ENCODE measurements around the gene CACNA2D3.

Gene CACNA2D3

DNA sequence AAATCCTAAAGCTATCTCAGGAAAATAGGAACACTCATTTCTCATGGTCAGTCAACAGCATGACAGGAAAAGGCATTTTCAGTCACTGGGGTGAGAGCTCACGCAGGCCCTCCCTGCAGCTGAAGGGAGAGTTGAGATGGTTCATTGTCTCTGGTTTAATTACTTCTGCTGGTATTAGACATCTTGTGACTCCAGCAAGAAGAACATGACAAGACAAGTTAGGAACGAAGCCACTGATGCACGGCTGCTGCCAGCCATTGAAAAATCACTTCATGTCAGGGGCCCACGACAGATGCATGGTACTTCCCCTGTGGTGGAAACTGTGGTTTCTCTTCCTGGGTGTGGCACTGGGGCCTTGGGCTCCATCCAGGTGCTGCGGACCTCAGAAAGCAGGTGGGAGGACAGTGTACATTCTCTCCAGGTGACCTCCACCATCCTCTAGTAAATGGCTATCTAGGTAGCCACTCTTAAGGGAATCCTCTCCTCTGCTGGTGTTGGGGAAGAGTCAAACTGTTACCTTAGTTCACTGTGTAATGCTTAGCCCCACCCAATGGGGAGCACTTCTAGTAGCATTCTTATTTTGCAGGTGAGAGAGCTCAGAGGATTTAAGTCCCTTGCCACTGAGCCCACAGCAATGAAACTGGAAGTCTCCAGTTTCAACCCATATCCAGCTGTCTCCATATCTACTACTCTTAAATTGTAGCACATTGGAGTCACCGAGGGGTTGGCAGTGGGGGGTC, 531.3 kb downstream of the CACNA2D3 start:
- in situ Hi-C loops (cut with HindIII; ENCODE audit: low sequenced_read_pairs): no loop called here

DNA sequence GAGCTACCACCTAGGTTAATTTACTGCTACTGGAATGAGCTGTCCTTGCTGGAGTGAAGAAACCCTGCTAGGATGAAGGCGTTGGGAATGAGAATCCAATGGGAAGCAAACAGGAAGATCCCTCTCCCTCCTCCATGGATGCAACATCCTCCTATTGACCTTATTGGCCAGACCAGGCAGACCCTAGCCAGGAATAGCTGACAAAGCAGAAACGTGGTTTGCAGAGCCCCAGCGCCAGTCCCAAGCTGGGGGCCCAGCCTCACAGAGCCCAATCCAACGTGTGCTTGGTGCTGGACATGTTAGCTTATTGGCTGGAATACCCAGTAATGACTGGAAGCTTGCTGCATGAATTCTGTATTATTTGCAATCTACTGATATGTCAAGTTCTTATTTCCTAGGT, 532.4 kb downstream of the CACNA2D3 start:
- in situ Hi-C loops (cut with HindIII; ENCODE audit: low sequenced_read_pairs): no loop called here

DNA sequence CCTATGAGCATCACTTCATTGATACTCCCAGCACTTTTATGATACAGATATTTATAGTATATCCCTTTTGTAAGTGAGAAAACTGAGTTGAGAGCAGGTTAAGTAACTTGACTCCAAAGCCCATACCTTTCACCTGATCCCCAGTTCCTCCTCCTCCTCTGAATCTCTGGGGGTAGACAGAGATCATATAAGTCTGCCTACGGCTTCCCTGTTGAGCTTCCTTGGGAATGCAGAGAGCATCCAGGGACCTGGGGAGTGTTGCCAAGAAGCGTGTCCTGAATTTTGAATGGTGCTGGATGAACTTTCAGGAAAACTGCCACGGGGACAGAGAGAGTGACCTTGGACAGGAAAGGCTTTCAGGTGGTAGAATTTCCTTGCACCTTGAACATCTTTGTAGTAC, 537.0 kb downstream of the CACNA2D3 start:
- in situ Hi-C loops (cut with HindIII; ENCODE audit: low sequenced_read_pairs): no loop called here

DNA sequence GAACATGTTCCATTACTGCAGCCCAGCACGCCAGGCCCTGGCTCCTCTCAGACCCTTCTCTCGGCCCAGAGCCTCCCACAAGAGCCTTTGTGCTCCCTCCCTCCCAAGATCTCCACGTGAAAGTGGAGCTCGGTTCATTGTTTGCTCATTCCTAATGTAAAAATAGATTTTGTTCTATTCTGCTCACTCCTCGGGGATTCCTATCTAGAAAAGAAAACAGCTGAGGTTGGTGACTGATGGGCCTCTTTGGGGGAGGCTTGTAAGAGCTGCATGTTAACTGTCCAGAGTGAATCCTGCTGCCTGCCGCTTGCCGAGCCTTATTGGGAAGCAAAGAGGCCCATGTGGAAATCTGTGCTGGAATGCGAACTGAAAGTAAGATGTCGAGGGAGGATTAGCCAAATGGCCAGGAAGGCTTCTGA, 538.4 kb downstream of the CACNA2D3 start:
- in situ Hi-C loops (cut with HindIII; ENCODE audit: low sequenced_read_pairs): no loop called here

DNA sequence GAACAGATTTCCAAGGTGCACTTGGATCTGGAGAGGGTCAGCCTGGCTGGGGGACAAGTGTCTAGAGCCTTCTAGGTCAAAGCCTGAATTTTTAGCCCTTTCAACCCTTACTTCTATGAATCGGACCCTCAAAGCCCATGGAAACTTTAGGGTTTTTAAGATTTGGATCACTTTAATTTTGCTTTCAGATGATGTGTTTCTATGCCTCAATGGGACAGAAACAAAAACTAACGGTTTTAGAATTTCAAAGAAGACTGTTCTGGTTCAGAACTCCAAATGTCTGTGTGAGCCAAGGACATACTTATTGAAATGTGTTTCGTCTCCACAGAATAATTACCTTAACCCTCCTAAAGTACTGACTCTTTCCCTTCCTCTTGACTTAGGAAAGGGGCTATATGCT, 538.8 kb downstream of the CACNA2D3 start:
- in situ Hi-C loops (cut with HindIII; ENCODE audit: low sequenced_read_pairs): no loop called here

DNA sequence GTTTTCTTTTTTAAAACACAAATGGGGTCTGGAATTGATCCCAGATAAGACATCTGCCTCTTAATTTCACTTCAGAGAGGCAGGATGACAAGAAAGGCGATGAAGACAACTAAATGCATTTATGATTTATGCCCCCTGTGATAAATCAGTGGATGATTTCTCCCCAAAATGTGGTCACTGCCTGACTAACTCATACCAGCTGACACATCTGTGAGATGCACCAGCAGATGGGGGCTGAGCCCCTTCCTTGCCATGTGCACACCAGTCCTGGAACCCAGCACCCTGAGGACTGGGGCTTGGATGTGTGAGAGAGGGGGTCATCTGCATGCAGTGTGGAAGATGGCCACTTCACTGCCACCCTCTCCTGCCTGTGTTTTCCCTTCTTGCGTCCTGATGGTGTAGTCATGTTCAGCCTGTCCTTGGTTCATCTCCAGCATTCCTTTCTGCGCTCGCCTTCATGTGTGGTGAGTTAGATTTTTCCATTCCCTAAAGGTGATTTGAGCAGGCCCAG, 541.2 kb downstream of the CACNA2D3 start:
- in situ Hi-C loops (cut with HindIII; ENCODE audit: low sequenced_read_pairs): no loop called here

DNA sequence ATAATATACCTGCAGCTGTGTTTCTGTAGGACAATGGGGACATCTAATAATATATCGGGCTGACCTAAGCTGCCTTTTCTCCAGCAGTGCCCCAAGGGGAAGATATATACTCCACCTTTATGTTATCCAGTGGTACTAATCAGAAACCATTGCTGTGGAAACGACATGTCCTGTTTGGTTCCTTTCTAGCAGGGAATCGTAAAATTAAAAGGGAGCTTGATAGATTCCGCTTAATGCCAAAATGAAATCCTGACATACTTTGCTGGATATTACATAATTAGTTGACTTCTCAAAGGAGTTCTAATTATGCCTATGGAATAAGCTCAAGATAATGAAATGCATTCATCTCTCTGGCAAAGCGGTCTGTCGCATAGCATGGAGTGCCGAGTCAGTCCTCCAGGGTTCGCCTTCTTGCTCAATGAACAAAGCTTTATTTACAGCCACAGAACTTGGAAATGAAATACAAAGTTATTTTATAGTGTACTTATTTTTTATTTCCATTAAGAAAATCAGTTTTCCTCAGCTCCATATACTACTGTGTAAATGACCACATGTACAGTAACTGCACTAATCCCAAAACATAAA, 542.8 kb downstream of the CACNA2D3 start:
- in situ Hi-C loops (cut with HindIII; ENCODE audit: low sequenced_read_pairs): no loop called here

DNA sequence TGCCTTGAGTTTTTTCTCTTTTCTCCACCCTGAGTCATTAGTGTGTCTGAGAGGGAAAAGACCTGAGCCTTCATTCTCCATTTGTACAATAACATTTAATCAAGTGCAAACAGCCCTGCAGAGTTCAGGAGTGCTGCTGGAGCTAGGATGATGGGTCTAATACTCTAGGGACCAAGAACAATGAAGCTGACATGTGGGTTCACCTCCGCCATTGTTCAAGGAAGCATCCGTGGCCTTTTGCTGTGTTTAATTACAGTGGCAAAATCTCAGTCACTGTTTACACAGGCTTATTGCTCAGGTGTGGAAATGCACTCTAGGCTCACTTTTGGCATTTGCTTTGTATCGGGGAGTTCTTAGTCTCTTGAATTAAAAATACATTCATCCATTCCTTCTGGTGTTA, 545.9 kb downstream of the CACNA2D3 start:
- in situ Hi-C loops (cut with HindIII; ENCODE audit: low sequenced_read_pairs): no loop called here

DNA sequence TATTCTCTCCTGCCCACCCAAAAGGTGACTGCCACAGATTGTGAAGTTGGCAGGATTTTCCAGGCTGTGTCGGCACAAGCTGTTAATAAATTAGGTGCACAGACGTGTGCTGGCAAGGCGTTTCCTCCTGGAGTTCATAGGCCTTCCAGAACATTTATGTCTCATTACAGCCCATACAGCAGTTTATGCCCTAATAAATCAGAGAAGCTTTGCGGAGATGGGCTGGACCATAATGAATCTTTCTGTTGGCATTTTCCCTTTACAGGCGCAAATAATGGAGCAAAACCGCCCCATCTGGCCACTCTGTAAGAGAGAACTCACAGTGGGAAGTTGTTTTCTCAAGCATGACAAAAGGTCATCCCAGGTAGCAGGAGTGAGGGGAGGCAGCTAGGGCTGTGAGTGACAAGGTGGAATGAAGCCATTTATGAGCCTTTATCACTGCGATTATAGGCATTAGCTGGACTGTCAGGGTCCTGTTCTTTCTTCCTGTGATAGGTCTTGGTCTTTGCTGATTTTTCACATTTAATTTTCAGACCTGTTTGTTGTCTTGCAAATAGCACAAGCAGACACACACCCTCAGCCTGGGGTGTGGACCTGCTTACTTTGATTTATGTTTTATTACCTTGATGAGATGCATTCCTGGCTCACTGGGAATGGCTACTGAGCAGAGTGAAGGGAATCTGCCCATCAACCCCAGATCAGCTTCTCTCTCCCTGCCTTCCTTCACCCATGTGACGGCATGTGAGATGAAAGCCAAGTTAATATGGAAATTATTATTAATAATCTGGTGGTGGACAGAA, 548.0 kb downstream of the CACNA2D3 start:
- in situ Hi-C loops (cut with HindIII; ENCODE audit: low sequenced_read_pairs): no loop called here

DNA sequence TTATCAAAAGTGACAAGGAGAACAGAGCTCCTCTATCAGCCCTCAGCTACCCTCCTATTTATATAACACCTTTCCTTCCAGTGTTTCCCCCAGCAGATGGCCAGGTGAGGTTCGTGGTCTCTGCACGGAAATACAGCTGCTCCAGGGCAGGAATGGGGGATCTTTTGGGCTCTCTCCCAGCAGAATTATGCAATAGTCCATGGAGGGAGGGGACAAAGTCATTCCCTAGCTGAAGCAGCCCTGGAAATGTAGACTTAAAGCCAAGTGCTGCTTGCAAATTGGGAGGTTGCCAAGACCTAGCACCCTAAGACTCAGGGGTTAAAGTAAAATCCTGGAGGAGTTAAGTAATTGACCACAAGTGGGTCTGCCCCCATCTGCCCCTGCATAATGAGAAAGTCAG, 549.2 kb downstream of the CACNA2D3 start:
- in situ Hi-C loops (cut with HindIII; ENCODE audit: low sequenced_read_pairs): no loop called here

DNA sequence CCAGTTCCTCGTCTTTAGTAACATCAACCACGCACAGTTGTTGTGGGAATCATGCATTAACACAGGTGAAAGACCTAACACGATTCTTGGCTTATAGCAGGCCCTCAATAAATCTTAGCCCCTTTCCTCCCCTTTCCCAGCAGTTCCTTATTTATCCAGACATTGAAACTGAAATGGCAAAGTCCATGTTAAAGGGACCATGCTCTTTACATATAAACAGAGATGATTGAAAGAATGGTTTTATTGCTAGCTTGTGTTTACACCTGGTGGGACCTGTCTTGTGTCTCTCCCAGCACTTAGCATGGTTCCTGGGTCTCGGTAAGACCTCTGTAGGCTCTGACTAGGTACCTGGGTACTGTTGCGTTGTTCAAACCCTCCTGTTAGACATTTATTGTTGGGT, 553.7 kb downstream of the CACNA2D3 start:
- in situ Hi-C loops (cut with HindIII; ENCODE audit: low sequenced_read_pairs): no loop called here

DNA sequence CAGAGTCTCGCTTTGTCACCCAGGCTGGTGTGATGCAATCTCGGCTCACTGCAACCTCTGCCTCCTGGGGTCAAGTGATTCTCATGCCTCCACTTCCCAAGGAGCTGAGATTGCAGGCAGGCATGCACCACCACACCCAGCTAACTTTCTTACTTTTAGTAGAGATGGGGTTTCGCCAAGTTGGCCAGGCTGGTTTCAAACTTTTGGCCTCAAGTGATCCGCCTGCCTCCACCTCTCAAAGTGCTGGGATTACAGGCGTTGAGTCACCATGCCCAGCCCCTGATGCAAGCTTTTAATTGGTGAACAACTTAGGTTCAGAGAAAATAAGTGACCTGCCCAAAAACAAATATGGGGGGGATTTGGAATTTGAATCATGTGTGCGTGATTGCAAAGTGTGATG, 559.4 kb downstream of the CACNA2D3 start:
- in situ Hi-C loops (cut with HindIII; ENCODE audit: low sequenced_read_pairs): no loop called here

DNA sequence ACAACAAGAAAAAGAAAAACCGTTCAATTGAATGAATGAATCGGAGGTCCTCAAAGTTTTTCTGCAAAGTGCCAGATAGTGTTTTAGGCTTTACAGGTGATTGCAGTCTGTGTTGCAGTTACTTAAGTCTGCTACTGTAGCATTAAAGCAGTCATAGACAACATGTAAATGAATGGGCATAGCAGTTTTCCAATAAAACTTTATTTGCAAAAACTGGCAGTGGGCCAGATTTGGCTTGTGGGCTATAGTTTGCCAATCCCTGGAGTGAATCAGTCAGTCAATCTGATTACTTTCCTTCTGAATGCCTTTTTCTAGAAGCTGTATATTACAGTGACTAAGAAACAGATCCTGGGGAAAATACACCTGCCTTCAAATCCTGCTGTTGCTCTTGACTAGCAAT, 562.9 kb downstream of the CACNA2D3 start:
- in situ Hi-C loops (cut with HindIII; ENCODE audit: low sequenced_read_pairs): no loop called here

DNA sequence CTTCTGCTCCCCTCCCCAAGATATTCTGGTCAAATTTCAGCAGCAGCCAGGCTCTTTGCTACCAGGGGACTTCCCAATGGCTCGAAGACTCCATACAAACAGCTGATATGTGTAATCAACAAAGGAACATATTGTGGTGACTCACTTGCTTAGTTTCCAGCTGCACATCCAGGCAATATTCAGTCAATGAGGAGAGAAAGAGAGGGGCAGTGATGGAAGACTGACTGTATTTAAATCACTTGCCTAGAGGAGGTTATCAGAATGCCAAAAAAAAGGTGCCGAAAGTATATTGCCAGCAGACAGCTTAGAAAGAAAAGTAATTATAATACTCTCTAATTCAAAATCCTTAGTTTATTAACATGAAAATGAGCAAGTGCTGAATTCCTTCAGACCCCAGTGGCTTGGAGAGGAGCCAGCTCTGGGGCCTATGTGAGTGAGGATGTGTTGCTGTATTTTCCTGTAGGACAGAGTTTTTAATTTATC, 569.0 kb downstream of the CACNA2D3 start:
- in situ Hi-C loops (cut with HindIII; ENCODE audit: low sequenced_read_pairs): no loop called here

DNA sequence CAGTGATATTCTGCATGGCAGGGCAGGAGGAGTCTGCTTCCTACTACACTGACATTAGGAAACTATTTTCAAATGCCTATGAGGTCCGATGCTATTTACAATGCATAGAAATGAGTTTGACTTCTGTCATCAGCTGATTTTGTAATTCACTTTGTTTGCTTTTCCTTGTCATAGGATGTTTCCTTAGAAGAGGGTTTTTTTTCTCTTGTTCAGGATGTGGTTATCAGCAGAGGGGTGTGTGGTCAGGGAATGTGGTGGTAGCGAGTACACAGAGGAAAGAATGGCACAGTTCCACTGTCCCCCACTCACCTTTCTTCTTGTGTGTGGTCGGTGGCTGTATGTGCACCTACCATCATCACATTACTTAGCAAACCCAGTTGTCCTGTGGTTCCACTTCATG, 574.0 kb downstream of the CACNA2D3 start:
- in situ Hi-C loops (cut with HindIII; ENCODE audit: low sequenced_read_pairs): no loop called here

DNA sequence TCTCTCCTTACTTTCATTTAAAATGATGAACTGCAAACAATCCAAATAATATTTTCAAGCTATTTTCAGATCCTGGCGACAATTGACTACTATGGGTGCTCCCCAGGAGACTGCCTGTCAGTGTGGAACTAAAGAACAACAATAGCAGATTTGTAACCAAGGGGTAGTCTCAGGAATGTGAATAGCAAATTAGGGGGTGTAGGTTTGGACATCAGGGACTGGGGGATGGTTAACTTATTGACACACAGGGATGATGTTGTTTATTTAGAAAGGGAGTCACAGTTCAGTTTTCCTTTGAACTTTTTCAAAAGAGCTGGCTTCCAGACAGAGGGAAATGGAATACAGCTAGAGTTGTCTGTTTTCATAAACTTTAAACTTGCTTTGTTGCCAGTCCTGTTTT, 575.7 kb downstream of the CACNA2D3 start:
- in situ Hi-C loops (cut with HindIII; ENCODE audit: low sequenced_read_pairs): no loop called here

DNA sequence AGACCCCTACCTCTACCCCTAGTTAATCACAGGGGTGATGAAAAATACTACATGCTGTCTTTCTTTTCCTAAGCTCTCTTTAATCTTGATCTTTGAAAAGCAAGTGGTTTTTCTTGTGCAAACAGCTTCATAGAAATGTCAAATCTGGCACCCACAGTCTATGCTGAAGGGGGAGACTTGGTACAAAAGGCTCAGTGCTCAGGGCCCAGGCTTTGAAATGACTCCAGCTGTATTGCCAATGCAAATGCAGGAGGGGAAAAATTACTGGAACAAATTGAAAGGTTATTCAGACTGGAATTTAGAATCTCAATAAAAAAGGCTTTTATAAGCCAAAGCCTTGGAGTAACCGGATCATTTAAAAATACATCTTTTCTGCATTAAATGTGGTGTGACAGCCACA, 581.6 kb downstream of the CACNA2D3 start:
- in situ Hi-C loops (cut with HindIII; ENCODE audit: low sequenced_read_pairs): no loop called here

DNA sequence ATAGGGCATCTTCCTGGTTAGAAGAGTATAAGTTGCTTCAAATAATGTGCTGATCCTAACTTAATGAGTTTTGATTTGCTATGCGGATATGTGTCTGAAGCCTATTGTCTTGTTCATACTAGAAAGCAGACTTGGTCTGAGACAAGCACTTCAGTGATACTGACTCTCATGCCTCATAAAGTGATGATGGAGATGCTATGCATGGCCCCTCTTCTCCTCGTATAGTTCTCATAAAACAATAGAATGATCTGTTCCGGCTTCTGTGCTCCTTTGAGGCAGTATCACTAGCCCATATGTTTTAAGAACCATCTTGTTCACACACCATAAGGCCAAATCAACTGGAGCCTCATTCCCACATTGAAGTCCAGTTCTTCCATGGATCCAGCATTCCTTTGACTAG, 583.4 kb downstream of the CACNA2D3 start:
- in situ Hi-C loops (cut with HindIII; ENCODE audit: low sequenced_read_pairs): loop anchor here (5.0 kb wide), 1 partner anchor 42 kb away; no protein-coding TSS in a partner anchor

DNA sequence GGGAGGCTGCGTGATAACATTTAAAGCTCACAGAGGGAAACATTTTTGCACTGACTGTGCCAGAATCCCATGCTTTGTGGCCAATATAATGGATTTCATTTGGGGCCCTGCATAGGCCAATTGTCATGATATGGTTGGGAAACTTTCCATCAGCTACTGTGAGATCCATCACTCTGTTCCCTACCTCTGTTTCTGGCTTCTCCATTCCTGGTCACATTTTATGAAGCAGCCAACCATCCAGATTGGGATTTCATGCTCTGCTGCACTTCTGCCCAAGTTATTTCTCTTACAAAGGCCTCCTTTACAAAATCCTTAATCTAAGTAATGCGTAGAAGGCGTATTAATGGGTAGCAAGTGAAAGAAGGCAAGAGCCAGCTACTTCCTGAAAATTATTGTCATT, 584.4 kb downstream of the CACNA2D3 start:
- in situ Hi-C loops (cut with HindIII; ENCODE audit: low sequenced_read_pairs): loop anchor here (5.0 kb wide), 1 partner anchor 41 kb away; no protein-coding TSS in a partner anchor

DNA sequence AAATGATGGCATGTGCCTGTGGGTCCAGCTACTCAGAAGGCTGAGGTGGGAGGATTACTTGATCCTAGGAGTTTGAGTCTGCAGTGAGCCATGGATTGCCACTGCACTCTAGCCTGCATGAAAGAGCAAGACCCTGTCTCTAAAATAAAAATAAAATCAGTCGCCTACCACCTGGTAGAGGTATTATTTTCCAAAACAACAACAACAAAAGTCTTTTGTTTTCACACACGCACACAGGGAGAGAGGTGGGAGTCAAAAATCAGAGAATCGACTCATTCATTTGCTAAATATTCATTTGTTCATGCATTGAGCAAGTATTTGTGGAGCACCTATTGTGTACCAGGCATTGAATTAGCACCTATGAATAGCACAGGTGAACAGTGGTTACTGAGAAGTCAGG, 587.4 kb downstream of the CACNA2D3 start:
- in situ Hi-C loops (cut with HindIII; ENCODE audit: low sequenced_read_pairs): loop anchor here (5.0 kb wide), 1 partner anchor 38 kb away; no protein-coding TSS in a partner anchor

DNA sequence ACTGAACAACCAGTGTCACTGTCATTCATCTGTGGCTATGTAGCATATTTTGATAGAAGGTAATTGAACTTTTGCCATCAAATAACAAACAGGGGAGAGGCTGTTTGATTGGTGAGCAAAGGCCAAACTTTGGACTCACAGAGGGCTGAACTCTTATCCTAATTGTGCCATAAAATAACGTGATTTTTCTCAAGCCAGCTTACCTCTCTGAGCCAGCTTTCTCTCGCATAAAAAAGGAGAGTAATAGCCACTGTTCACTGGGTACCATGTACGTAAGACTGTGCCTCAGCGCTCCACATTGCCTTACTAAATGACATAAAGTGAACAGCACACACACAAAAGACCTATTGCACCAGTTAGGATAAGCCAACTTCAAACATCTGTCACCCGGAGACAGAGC, 588.6 kb downstream of the CACNA2D3 start:
- in situ Hi-C loops (cut with HindIII; ENCODE audit: low sequenced_read_pairs): no loop called here

Measured in endothelial cell of hepatic sinusoid (primary cell).